GM21619 (cell line): ENCODE results near the gene AP2S1.
"Not testable (repeated sequence)": the region's sequence is repeated elsewhere in the genome, so short reads cannot be mapped to it uniquely, and the experiment has no call there.

Experiments used
- ATAC-seq: cut with Tn5 transposase; IDR thresholded peaks from one replicate; pipeline ENCODE4 v1.9.1; 2021; ENCODE audit not compliant: unreplicated experiment

AP2S1 gene

DNA sequence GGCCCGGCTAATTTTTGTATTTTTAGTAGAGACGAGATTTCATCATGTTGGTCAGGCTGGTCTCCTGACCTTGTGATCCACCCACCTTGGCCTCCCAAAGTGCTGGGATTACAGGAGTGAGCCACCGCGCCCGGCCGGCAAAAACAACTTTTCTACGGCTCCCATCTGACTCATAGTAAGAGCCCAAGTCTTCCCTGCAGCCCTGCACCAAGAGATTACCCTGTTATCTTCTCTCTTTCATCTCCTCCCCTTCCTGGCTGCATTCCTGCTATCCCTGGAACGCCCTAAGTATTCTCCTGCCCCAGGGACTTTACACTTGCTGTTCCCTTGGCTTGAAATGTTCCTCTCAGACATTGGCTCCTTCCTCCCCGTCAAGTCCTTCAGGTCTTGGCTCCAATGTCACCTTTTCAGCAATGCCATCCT, 6.6 kb downstream of the AP2S1 start:
- no peak for ATAC-seq

DNA sequence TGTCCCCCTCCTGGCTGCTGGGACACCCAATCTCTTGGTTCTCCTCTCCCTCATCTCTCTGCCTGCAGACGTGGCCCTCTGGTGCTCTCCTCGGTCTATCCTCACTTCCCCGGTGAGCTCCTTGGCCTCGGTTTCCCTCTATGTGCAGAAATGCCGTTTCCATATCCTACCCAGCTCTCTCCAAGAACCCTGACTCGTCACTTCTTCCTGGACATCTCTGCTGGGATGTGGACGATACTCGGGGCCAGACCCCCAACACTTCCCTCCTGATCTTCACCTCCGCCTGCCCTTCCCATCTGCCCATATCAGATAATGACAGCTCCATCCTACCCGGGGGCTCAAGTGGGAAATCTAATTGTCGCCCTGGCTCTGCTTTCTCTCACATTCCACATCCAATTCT, 7.9 kb downstream of the AP2S1 start:
- ATAC-seq = no peak

- ATAC-seq = no peak
Measured at GRCh38 chr19:46841458-46842083, 9.1 kb downstream of the AP2S1 start.

DNA sequence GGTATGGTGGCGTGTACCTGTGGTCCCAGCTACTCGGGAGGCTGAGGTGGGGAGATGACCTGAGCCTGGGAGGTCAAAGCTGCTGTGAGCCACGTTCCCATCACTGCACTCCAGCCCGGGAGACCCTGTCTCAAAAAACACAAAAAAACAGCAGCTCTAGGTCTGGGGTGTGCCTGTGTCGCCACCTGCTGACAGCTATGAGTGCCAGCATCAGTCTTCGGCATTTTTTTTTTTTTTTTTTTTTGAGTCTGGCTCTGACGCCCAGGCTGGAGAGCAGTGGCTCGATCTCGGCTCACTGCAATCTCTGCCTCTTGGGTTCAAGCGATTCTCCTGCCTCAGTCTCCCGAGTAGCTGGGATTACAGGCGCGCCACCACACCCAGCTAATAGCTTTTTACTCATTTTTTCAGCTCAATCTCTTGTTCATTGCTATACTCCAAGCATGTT, 10.1 kb downstream of the AP2S1 start:
- no peak for ATAC-seq

DNA sequence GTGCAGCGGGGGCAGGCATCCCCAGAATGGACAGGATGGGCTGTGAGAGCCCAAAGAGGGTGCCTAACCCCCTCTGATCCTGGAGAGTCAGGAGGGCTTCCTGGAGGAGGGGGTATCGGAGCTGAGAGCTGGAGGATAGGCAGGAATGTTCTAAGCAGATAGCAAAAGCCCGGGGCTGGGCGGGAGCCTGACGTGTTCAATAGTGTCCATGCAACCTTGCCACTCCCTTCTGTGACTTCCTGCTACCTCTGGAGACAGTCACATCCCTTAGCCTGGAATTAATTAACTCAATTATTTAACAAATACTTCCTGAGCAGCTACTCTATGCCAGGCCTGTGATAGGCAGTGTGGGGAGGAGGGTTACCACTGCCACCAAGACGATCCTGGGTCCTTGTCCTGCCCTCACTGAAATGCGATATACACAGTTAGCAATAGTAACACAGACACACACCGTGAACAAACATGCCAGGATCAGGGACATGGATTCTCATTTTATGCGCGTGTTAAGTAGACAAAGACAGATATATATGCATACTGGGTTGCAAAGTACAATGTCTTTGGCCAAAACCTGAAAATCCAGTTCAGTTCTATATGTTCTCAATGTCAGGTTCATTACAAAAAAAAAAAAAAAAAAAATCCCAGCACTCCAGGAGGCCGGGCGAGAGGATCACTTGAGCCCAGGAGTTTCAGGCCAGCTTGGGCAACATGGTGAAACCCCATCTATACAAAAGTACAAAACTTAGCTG, 10.7 kb downstream of the AP2S1 start:
- no peak for ATAC-seq

DNA sequence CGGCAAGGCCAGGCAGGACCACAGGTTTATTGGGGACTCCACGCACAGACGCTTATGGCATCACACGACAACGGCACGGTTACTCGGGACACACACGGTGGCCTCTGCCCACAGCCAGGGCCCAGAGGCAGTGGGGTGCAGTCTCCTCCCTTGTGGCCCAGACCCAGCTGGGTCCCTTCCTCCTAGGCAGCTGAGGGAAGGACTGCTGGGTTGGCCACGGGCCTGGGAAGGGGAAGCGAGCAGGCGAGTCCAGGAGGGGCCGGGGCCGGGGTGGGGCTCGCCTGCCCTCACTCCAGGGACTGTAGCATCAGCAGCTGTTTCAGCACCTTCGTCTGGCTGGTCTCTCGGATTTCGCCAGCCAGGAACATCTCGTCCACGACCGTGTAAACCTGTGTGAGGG, 12.5 kb downstream of the AP2S1 start:
- no peak for ATAC-seq

DNA sequence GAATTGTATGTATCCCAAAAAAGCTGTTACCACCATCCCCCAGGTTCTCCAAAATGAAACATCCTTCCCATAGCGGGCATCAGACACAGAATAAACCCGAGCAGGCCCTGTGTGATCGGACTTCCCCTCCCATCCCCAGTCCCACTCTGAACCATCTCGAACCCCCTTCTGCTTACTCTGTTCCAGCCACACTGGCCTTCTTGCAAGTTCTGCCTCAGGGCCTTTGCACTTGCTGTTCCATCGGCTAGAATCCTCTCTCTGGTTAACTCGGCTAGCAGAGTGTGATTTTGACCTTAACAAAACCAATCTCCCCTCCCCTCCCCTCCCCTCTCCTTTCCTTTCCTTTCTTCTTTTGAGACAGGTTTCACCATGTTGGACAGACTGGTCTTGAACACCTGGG, 15.7 kb downstream of the AP2S1 start:
- no peak for ATAC-seq

- ATAC-seq = no peak
Measured at GRCh38 chr19:46834121-46834520, 16.5 kb downstream of the AP2S1 start.

DNA sequence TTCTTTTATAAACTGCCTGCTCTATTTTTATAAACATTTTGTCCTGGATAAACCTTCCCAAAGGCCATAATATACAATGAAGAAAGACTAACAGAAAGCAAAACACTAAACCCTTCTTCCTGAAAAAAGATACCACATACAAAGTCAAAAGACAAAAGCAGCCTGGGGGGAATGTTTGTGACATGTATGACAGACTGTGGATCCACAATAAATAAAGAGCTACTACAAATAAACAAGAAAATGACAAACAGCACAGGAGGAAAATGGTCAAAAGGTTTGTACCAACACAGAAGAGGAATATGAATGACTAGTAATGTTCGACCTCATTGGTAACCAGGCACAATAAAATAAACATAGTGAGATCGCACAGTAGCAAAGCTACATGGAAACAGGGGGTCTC, 19.8 kb downstream of the AP2S1 start:
- no peak for ATAC-seq

DNA sequence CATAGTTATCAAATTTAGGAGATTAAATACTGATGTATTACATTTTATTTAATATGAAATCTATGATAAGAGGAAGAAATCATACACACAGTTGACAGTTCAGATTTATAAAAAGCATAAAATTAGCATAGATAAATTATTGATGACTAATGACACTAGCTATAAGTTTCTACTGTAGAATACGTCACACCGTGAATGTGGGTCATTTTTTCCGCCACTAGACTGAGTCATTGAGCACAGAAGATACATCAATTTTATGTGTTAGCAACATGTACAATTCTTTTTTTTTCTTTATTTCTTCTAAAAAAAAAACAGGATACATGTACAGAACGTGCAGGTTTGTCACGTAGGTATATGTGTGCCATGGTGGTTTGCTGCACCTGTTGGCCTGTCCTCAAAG, 22.2 kb downstream of the AP2S1 start:
- no peak for ATAC-seq

- no peak for ATAC-seq
Measured at GRCh38 chr19:46825731-46826055, 25.0 kb downstream of the AP2S1 start.

DNA sequence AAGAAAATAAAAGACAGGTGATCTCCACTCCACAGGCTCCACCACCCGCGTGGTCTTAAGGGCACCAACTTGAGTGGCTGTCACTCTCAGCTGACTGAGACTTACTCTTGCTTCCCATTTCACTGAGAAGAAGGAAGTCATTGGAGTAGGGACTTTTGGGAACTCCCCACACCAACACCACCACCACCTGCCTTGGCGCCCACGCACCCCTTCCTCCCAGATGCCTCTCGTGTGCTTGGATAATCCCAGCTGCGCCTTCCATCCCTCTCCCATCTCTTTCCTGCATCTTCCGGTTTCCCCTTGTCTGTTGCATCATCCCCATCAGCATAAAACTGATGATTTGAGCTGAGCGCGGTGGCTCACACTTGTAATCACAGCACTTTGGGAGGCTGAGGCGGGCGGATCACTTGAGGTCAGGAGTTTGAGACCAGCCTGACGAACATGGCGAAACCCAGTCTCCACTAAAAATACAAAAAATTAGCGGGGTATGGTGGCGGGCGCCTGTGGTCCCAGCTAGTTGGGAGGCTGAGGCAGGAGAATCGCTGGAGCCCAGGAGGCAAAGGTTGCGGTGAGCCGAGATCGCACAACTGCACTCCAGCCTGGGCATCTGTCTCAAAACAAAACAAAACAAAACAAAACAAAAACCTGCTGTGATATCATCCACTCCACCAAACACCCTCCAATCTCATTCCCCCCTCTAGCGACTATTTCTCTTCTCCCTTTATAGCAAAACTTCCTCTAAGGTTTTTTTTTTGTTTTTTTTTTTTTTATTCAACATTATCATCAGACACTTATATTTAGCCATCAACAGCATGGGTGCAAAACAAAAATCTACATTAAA, 25.5 kb downstream of the AP2S1 start:
- no peak for ATAC-seq

- no peak for ATAC-seq
Measured at GRCh38 chr19:46823049-46823448, 27.6 kb downstream of the AP2S1 start.

DNA sequence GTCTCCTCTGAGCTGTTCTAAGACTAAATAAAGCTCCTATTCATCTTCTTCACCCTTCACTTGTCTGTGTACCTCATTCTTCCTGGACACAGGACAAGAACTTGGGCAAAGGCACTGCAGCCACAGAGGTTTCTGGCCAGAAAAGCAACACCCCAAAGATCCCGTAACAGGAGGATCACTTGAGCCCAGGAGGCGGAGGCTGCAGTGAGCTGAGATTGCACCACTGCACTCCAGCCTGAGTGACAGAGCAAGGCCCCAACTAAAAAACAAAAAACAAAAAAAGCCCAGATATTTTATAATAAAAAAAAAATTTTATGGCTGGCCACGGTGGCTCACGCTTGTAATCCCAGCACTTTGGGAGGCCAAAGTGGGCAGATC, 28.2 kb downstream of the AP2S1 start:
- ATAC-seq = not testable (repeated sequence)

DNA sequence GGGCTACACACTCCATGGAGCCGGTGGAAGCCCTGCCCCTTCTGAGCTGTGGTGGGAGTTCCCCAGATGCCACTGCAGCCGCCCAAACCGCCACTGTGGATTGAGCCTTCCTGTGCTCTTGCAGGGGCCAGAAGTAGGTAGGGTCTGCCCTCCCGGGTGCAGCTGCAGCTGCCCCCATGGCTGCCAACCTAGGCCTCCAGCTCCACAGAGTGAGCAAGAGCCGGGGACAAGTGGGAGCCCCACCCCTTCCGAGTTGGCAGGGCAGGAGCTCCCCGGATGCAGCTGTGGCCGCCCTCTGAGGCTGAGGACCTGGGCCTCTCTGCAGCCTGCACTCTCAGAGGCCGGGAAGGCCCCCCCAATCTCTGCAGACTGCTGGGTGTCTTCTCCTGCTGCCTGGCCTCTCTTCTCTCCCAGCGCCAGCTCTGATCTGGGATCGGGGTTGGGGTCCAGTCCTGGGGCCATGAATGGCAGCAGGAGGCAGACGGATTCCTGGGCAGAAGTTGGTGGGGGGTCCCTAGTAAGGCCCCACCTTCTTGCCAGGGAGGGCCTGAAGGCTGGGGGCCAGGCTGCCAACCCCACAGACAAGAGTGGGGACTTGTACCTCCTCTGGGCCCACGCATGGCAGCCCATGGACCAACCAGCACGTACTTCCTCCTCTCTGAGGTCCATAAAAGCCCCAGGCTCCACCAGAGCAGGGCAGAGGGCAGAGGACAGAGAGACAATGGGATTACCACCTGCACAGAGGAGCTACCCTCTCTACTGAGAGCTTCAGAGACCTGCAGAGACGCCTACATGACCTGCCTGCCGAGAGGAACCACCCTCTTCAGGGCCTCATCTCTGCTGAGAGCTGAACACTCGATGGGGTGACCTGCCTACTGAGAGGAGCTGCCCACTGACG, 28.9 kb downstream of the AP2S1 start:
- no peak for ATAC-seq

GRCh38 chr19:46818812-46819211, 31.8 kb downstream of the AP2S1 start:
- no peak for ATAC-seq

DNA sequence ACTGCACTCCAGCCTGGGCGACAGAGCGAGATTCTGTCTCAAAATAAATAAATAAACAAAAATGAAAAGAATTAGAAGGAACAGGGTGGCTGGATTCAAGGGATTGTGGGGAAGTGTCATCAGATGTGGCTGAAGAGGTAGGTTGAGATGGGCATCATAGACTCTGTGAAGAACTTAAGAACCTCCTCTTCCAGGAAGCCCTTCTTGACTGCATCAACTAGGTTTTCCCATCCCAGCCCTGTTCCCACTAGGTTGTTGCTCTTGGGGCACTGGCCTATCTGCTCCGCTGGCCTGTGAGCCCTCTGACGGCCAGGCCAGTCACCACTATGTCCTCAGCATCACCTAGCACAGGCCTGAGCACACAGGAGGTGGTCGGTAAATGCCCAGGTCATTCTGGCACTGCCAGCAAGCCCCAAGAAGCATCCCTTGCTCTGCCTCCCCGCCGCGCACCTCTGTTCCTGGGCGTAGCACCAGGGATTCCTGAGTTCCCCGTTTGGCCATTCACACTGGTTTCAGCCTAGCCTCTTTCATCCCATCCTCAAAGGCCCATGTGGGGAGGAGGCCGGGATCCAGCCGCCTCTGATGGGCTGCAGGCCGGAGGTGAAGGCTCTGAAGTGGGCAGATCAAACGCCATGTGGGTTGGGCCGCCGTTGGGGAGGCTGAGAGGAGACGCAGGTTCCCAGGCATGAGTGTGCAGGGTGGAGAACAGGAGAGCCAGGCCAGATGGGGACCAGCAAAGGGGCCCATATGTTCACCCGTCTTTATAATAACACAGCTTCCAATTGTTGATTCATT, 34.6 kb downstream of the AP2S1 start:
- no peak for ATAC-seq

DNA sequence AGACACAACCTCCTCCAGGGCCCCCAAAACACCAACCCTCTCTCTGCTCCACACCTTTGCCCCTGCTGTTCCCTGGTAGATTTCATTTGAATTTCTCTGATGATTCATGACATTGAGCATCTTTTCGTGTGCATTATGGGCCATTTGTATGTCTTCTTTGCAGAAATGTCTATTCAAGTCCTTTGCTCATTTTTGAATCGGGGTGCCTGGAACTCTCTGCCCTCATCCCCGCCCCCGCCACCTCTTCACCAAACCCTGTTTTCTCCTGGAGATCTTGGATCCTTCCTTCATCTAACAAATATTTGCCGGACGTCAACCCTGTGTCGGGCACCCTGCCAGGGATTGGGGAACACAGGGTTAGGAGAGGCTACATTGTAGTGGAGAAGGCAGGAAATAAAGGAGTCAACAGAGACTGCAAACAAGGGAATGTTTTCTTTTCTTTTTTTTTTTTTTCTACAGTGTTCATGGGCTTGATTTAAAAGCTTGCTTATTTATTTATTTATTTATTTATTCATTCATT, 36.7 kb downstream of the AP2S1 start:
- no peak for ATAC-seq

- ATAC-seq = no peak
Measured at GRCh38 chr19:46812977-46813838, 37.4 kb downstream of the AP2S1 start.
